ENCODE measurements around the gene MTTP. TPM values are rescaled to one million over a fixed set of nuclear protein-coding genes. Genes with fewer than 3 reads are reported as not detected.

The MTTP gene
- total RNA-seq, 1 donor from 2014 or later, result 1.9 TPM

DNA sequence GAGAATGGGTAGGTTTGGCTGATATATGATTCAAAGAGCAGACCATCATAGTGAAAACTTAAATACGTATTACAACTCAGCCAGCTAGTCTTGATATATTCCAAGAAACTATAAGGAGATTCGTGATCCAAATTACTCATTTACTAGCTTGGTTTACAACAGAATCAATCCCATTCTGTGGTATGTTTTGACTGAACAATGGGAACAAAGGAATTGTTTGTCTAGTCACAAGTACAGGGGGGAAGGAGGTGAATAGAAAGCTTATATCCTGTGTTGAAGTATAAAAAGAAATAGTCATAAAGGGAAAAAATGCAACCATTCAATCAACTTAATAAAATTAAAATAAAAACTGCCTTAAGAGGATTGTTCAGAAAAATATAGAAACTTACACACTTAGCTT, 66.1 kb downstream of the MTTP start:
- Histone ChIP-seq H3K36me3 (no peaks in the 10 kb centered on the region), H3K27me3 (no peaks in the 10 kb centered on the region), H3K4me1 (peaks cover 0 to 8% of the 10 kb centered on the region in 2 donors), H3K27ac (no peak overlapping the region), H3K9me3 (no peaks in the 10 kb centered on the region), H3K4me3 (no peak overlapping the region)
- DNase-seq (ENCODE audit: low spot score in 2 of 2), result no peak
- TF ChIP-seq, protein P1, sequence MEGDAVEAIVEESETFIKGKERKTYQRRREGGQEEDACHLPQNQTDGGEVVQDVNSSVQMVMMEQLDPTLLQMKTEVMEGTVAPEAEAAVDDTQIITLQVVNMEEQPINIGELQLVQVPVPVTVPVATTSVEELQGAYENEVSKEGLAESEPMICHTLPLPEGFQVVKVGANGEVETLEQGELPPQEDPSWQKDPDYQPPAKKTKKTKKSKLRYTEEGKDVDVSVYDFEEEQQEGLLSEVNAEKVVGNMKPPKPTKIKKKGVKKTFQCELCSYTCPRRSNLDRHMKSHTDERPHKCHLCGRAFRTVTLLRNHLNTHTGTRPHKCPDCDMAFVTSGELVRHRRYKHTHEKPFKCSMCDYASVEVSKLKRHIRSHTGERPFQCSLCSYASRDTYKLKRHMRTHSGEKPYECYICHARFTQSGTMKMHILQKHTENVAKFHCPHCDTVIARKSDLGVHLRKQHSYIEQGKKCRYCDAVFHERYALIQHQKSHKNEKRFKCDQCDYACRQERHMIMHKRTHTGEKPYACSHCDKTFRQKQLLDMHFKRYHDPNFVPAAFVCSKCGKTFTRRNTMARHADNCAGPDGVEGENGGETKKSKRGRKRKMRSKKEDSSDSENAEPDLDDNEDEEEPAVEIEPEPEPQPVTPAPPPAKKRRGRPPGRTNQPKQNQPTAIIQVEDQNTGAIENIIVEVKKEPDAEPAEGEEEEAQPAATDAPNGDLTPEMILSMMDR (IDR thresholded peaks at IDR 0.05), result no peak
- intact Hi-C loops (cut with DNase I), result no loop called here

DNA sequence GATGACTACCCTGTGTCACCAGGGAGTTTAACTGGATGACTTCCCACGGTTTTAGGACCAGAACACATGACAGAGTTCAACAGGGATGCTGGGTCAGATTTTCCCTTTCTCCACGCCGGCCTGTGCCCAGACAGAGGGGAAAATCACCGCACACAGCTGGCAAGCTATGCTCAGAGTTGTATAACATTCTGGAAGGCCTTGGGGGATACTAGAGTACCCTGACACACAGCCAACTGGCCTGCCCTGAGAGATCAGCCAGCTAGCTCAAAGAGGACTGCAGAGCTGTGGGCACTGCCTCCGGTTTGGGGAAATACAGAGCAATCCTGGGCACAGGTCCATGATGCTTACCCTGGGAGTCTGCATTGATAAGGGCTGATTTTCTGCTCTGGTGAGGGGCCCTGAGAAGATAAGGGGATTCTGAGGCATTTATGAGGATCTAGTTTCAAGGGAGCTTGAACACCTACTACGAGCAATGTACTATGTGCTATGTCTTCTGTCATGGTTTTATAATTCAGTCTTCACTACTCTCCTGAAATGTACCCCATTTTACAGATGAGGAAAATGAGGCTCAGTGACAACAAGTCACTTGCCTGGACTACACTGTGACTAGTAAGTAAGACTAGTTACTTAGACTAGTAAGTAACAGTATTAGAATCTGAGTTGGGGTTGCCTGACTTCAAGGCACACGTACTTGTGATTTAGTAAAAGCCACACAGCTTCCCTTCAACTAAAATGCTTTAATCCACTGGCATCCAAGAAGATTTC, 68.3 kb downstream of the MTTP start:
- no peaks in the 10 kb centered on the region for H3K9me3 ChIP-seq
- no peaks in the 10 kb centered on the region for H3K27me3 ChIP-seq
- peaks cover 0 to 8% of the 10 kb centered on the region in 2 donors for H3K4me1 ChIP-seq
- intact Hi-C loops (cut with DNase I), result no loop called here
- peak overlapping the region; percentile 20 to 50 for H3K27ac ChIP-seq
- peak; percentile 46 to 86 for DNase-seq (ENCODE audit: low spot score in 2 of 2)
- H3K36me3 ChIP-seq, result no peaks in the 10 kb centered on the region
- TF ChIP-seq, protein P1 (IDR thresholded peaks at IDR 0.05), result no peak
- no peak overlapping the region for H3K4me3 ChIP-seq

GRCh38 chr4:99644453-99644852, 69.8 kb downstream of the MTTP start:
- intact Hi-C loops (cut with DNase I), result no loop called here
- no peak for DNase-seq (ENCODE audit: low spot score in 2 of 2)
- H3K4me1 ChIP-seq, result peaks cover 0 to 8% of the 10 kb centered on the region in 2 donors
- TF ChIP-seq, protein P1 (IDR thresholded peaks at IDR 0.05), result no peak
- H3K27me3 ChIP-seq, result no peaks in the 10 kb centered on the region
- H3K9me3 ChIP-seq, result no peaks in the 10 kb centered on the region
- H3K27ac ChIP-seq, result no peak overlapping the region
- H3K36me3 ChIP-seq, result no peaks in the 10 kb centered on the region
- no peak overlapping the region for H3K4me3 ChIP-seq

- no peaks in the 10 kb centered on the region for H3K27me3 ChIP-seq
- no peak overlapping the region for H3K4me3 ChIP-seq
- H3K27ac ChIP-seq, result no peak overlapping the region
- peaks cover 0 to 8% of the 10 kb centered on the region in 2 donors for H3K4me1 ChIP-seq
- TF ChIP-seq, protein P1 (IDR thresholded peaks at IDR 0.05), result no peak
- intact Hi-C loops (cut with DNase I), result no loop called here
- DNase-seq (ENCODE audit: low spot score in 2 of 2), result no peak
- no peaks in the 10 kb centered on the region for H3K9me3 ChIP-seq
- no peaks in the 10 kb centered on the region for H3K36me3 ChIP-seq
These were observed 70.4 kb downstream of the MTTP start for GRCh38 chr4:99645036-99645435.

GRCh38 chr4:99645638-99646037, 71.0 kb downstream of the MTTP start:
- no peak overlapping the region for H3K4me3 ChIP-seq
- no peak for DNase-seq (ENCODE audit: low spot score in 2 of 2)
- intact Hi-C loops (cut with DNase I), result no loop called here
- no peak overlapping the region for H3K27ac ChIP-seq
- H3K36me3 ChIP-seq, result no peaks in the 10 kb centered on the region
- TF ChIP-seq, protein P1 (IDR thresholded peaks at IDR 0.05), result no peak
- peaks cover 0 to 8% of the 10 kb centered on the region in 2 donors for H3K4me1 ChIP-seq
- no peaks in the 10 kb centered on the region for H3K9me3 ChIP-seq
- H3K27me3 ChIP-seq, result no peaks in the 10 kb centered on the region
